Measurements from ENCODE around the gene CNTN5. TPM values are rescaled to one million over a fixed set of nuclear protein-coding genes. Genes with fewer than 3 reads are reported as not detected.

Gene CNTN5
- total and polyA plus RNA-seq, 10 of the 15 experiments (the other 5 are each of a cell fraction or from before 2014, with no cell fraction given), result 0.01 TPM; not detected in 9

GRCh38 chr11:99464985-99465384, 444.2 kb downstream of the CNTN5 start:
- Histone ChIP-seq H3K79me2 (ENCODE audit: control insufficient read depth, insufficient read depth, low read length) (no peaks in the 10 kb centered on the region), H2AFZ (ENCODE audit: control insufficient read depth, low read depth, low read length) (no peak overlapping the region), H3K4me3 (no peak overlapping the region), H3K27ac (ENCODE audit: control insufficient read depth, insufficient read depth) (no peak overlapping the region), H3K27me3 (replicated peaks in 1 of 2; ENCODE audit: control insufficient read depth in 2 of 2, insufficient read depth in 2 of 2, low read length in 1 of 2) (no peaks in the 10 kb centered on the region), H3K36me3 (ENCODE audit: control insufficient read depth in 2 of 2, insufficient read depth in 2 of 2, low read length in 1 of 2) (no peaks in the 10 kb centered on the region), H3K9ac (ENCODE audit: control insufficient read depth, insufficient read depth, low read length) (no peak overlapping the region), H4K20me1 (ENCODE audit: control insufficient read depth, insufficient read depth) (no peaks in the 10 kb centered on the region), H3K9me3 (replicated peaks; ENCODE audit: control insufficient read depth, insufficient read depth, low read length) (no peaks in the 10 kb centered on the region), H3K4me1 (ENCODE audit: control insufficient read depth, insufficient read depth, low read length) (no peaks in the 10 kb centered on the region), H3K4me2 (ENCODE audit: control insufficient read depth, insufficient read depth) (no peak overlapping the region)
- DNase-seq (ENCODE audit: low read depth, low spot score) (no peak), ATAC-seq (no peak), FAIRE-seq (no peak)
- POLR2A ChIA-PET, result no interaction called here
- SMC1A ChIA-PET (ENCODE audit: uncharacterized antibody, unreplicated experiment), result no interaction called here
- RAD21 ChIA-PET (ENCODE audit: unreplicated experiment), result no interaction called here
- no peak for TF ChIP-seq RBBP5 (conservative IDR thresholded peaks at IDR 0.05)
- TF ChIP-seq FOXM1 (IDR thresholded peaks at IDR 0.05; ENCODE audit: low read depth, low read length), result no peak
- no peak for TF ChIP-seq WRNIP1 (IDR thresholded peaks at IDR 0.05; ENCODE audit: borderline replicate concordance, low read depth, low read length)
- CTCF ChIA-PET, result no interaction called here
- no TSS peak for BruUV-seq (replicated peaks)
- in situ Hi-C loops (cut with MboI) (no loop called here), intact Hi-C loops (cut with micrococcal nuclease; ENCODE audit: unreplicated experiment) (no loop called here)
- WGBS (ENCODE audit: insufficient coverage, insufficient replicate concordance, low lambda C conversion rate, missing lambda C conversion rate), result 13% methylated on average over 2 of the region's 2 CpGs

GRCh38 chr11:99489581-99489980, 468.8 kb downstream of the CNTN5 start:
- H3K4me1 ChIP-seq (ENCODE audit: control insufficient read depth, insufficient read depth, low read length), result no peaks in the 10 kb centered on the region
- H3K9ac ChIP-seq (ENCODE audit: control insufficient read depth, insufficient read depth, low read length), result no peak overlapping the region
- H3K79me2 ChIP-seq (ENCODE audit: control insufficient read depth, insufficient read depth, low read length), result no peaks in the 10 kb centered on the region
- no peak overlapping the region for H2AFZ ChIP-seq (ENCODE audit: control insufficient read depth, low read depth, low read length)
- no TSS peak for BruUV-seq (replicated peaks)
- RAD21 ChIA-PET (ENCODE audit: unreplicated experiment), result no interaction called here
- no peak overlapping the region for H3K4me2 ChIP-seq (ENCODE audit: control insufficient read depth, insufficient read depth)
- H3K4me3 ChIP-seq, result no peak overlapping the region
- SMC1A ChIA-PET (ENCODE audit: uncharacterized antibody, unreplicated experiment), result no interaction called here
- in situ Hi-C loops (cut with MboI) (no loop called here), intact Hi-C loops (cut with micrococcal nuclease; ENCODE audit: unreplicated experiment) (no loop called here)
- WGBS (ENCODE audit: insufficient coverage, insufficient replicate concordance, low lambda C conversion rate, missing lambda C conversion rate), result 6% methylated on average over 1 of the region's 1 CpG
- POLR2A ChIA-PET, result no interaction called here
- no peaks in the 10 kb centered on the region for H4K20me1 ChIP-seq (ENCODE audit: control insufficient read depth, insufficient read depth)
- DNase-seq (ENCODE audit: low read depth, low spot score) (no peak), FAIRE-seq (no peak), ATAC-seq (no peak)
- no peaks in the 10 kb centered on the region for H3K36me3 ChIP-seq (ENCODE audit: control insufficient read depth in 2 of 2, insufficient read depth in 2 of 2, low read length in 1 of 2)
- TF ChIP-seq NFIC (IDR thresholded peaks at IDR 0.05; ENCODE audit: low read depth, low read length), result no peak
- TF ChIP-seq HDAC2 (IDR thresholded peaks at IDR 0.05), result no peak
- no peak for TF ChIP-seq EGR1 (IDR thresholded peaks at IDR 0.05; ENCODE audit: borderline replicate concordance in 1 of 2, low read depth in 2 of 2, low read length in 2 of 2)
- no peak for TF ChIP-seq ESRRA (IDR thresholded peaks at IDR 0.05; ENCODE audit: low read length)
- TF ChIP-seq NR2C1 (IDR thresholded peaks at IDR 0.05), result no peak
- no peak for TF ChIP-seq SMARCA5 (IDR thresholded peaks at IDR 0.05)
- TF ChIP-seq SMAD5 (IDR thresholded peaks at IDR 0.05; ENCODE audit: low read depth), result no peak
- no peak for TF ChIP-seq POLR2A (IDR thresholded peaks at IDR 0.05; ENCODE audit: low read depth, low read length)
- no peak overlapping the region for H3K27ac ChIP-seq (ENCODE audit: control insufficient read depth, insufficient read depth)
- no peaks in the 10 kb centered on the region for H3K27me3 ChIP-seq (replicated peaks in 1 of 2; ENCODE audit: control insufficient read depth in 2 of 2, insufficient read depth in 2 of 2, low read length in 1 of 2)
- CTCF ChIA-PET, result no interaction called here
- no peaks in the 10 kb centered on the region for H3K9me3 ChIP-seq (replicated peaks; ENCODE audit: control insufficient read depth, insufficient read depth, low read length)
